Stimulated activated CD4-positive, alpha-beta T cell treated with anti-CD3 and anti-CD28 coated beads, Interleukin-15, amount 100 ng/mL, for 1 hour (primary cell): ENCODE data around the gene B3GNT4.
"Not testable (repeated sequence)": the region's sequence is repeated elsewhere in the genome, so short reads cannot be mapped to it uniquely, and the experiment has no call there.

Experiments used
- DNase-seq, 2 donors: peaks; one replicate each; pipeline ENCODE4 v3.0.0-alpha.2; 2020; ENCODE audit warnings: low read depth in 1 of 2, low spot score in 1 of 2

B3GNT4 gene

DNA sequence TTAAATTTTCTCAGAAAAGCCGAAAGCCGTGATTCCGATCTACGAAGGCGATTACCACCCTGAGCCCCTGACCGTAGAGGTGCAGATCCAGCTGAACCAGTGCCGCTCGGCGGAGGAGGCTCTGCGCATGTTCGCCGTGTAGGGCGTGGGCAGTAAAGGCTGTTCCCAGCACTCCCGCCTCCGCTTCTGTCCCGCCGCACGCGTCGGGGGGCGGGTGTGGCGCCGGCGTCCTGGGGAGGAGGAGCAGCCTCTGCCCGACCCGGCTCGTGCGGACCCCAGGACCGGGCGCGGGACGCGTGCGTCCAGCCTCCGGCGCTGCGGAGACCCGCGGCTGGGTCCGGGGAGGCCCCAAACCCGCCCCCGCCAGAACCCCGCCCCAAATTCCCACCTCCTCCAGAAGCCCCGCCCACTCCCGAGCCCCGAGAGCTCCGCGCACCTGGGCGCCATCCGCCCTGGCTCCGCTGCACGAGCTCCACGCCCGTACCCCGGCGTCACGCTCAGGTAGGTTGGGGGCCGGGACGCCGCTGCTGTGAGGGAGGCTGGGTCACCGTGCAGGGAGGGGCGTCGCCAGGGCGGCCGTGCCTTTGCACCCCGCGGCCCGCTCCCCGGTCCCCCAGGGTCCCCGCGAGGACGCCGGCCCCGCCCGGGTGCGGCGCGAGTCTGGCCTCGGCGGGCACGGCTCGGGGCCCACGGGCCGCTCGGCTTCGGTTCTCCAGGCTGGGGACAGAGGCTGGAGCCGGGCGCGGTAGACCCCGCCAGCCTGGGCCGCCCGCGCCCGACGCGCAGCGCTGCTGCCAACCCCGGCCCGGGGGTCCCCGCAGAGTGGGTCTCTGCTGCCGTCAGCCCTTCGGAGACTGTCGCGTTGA is at the start of gene B3GNT4:
TSS of gene B3GNT4 (plus strand) at position 409 of the 866 bp plus-strand sequence. CDS start 910 bp downstream, outside the sequence.
- DNase-seq, result peak; percentile 45 to 57

GRCh38 chr12:122155705-122156104 is 47.8 kb upstream of the B3GNT4 start:
- no peak for DNase-seq

DNA sequence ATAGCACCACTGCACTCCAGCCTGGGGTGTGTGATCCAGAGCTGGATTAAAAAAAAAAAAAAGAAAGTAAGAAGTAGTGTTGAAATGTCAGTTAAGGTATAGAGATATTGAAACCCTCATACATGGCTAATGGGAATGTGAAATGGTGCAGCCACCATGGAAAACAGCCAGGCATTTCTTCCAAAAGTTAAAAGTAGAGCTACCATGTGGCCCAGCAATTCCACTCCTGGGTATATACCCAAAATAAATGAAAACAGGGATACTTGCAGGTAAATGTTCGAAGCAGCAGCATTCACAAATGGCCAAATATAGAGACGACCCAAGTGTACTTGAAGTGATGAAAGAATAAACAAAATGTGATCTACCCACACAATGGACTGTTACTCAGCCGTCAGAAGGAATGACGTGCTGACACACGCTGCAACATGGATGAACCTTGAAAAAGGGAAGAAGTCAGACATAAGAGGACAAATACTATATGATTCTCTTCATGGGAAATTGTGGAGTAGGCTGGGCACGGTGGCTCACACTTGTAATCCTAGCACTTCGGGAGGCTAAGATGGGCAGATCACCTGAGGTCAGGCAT is 44.7 kb upstream of the B3GNT4 start:
- no peak for DNase-seq

DNA sequence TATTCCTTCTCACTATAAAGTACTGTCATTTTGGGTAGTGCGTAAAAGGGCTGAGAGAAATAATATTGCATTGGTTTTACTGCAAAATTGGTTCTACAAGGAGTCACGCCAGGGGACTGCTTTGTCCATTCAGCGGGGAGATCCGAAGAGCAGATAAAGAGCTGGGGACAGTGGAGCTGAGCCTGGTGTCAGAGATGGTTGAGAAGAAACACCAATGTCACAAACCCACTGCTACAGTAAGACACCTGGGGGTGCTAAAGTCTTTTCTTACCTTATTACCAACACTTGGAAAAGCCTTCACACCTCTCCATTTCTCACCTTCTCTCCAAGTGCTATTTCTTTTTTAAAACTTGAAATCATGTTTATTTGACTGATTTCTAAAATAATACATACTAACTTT is 43.6 kb upstream of the B3GNT4 start:
- DNase-seq, result no peak

GRCh38 chr12:122160761-122161160 is 42.7 kb upstream of the B3GNT4 start:
- DNase-seq, result no peak

DNA sequence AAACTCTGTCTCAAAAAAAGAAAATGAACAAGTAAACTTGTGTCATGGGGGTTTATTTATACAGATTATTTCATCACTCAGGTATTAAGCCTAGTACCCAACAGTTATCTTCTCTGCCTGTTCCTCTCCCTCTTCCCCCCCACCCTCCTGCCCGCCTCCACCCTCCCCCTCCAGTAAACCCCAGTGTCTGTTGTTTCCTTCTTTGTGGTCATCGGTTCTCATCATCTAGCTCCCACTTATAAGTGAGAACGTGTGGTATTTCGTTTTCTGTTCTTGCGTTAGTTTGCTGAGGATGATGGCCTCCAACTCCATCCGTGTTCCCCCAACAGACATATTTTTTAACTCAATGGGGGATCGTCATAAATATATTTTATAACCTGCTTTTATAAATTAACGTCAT is 41.8 kb upstream of the B3GNT4 start:
- DNase-seq, result no peak

GRCh38 chr12:122162976-122163375 is 40.5 kb upstream of the B3GNT4 start:
- no peak for DNase-seq

DNA sequence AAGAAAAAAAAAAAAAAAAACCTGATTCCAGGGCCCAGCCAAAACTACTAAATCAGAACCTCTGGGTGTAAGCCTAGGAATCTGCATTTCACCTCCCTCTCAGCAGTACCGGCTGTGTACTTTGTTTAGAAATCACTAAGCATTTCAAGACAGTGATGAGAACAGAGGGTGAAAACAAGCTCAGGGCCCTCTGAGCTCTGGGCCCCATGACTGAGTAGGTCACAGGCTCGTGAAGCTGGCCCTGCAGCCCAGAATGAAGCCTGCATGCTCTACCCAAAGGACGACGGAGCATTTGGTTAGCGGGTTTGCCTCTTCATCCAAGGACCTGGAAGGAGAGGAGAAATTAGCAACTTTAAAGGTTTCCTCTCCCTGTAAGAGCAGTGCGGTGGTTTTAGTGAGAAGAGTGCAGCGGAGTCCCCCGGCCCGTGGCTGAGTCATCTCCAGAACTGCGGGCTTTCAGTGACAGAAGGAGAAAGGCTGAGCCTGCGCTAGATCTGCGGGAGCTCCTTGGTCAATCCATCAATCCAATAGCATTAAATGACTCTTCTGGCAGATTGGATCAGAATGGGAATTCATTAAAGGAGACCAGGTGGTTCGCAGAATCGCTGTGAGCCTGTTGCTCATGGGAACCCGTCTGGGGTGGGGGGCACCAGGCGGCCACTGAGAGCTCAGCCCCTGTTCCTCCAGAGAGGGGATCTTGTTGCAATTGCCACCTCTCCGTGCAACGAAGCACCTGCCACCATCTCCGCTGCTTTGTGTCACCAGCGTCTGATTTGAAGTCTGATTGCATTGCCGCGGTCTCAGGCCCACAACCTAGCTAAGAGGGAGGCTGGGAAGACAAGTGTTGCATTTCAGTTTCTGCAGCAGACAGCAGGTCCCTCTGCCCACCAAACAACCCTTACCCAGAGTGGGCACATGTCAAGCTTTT is 36.8 kb upstream of the B3GNT4 start:
- DNase-seq, result no peak

GRCh38 chr12:122167356-122167925 is 36.1 kb upstream of the B3GNT4 start:
- no peak for DNase-seq

GRCh38 chr12:122168492-122168891 is 35.0 kb upstream of the B3GNT4 start:
- no peak for DNase-seq

DNA sequence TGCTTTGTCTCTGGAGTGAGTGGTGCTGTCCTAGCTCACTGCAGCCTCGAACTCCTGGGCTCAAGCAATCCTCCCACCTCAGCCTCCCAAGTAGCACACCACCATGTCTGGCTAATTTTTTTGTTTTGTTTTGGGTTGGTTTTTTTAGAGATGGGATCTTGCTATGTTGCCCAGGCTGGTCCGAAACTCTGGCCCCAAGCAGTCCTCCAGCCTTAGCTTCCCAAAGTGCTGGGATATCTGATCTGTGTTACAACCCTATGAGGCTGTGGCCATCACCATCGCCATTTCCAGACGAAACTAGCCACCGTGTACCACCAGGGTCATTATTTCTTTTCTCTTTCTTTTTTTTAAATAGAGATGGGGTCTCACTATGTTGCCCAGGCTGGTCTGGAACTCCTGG is 32.1 kb upstream of the B3GNT4 start:
- no peak for DNase-seq

DNA sequence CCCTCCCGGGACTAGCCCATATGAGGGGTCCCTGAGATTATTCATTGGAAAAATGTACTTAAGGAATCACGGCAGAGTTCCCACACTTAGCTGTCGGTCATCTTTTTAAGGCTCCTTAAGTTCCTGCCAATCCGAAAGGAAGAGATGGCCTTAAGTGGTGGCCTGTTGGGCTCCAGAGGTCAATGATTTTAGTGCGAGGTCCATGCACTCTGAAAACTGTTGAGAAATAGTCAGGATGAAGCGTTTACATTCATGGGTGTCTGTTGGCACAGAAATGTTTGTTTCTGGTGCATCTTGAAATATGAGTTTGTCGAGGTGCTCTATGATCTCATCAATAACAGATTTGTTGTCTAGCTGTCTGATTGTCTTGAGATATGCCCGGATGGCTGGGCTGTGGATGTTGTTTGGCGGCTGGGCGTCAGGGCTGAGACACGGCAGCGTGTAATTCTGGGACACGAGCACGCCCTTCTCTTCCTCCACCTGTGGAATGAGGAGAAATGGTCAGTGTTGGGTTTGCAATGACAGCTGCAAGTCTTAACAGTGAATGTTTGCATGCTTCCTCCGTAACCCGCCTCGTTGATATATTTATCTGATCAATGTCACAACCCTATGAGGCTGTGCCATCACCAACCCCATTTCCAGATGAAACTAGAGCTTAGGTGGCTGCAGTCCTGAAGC is 31.1 kb upstream of the B3GNT4 start:
- DNase-seq, result no peak

- no peak for DNase-seq
These were observed 29.2 kb upstream of the B3GNT4 start, which contains the start of gene IL31 for GRCh38 chr12:122174155-122174845. Gene IL31, minus strand, starts transcription at chr12:122174221. Its CDS starts 49 bp downstream, at chr12:122174172.

- not testable (repeated sequence) for DNase-seq
These were observed 27.0 kb upstream of the B3GNT4 start for GRCh38 chr12:122176473-122176872.

GRCh38 chr12:122182887-122183587 is 20.5 kb upstream of the B3GNT4 start, which contains the start of gene LRRC43:
Gene LRRC43, plus strand, starts transcription at chr12:122183123. Its CDS starts 22 bp downstream, at chr12:122183145.
- no peak for DNase-seq

GRCh38 chr12:122183588-122183940 is 19.9 kb upstream of the B3GNT4 start:
- DNase-seq, result no peak

DNA sequence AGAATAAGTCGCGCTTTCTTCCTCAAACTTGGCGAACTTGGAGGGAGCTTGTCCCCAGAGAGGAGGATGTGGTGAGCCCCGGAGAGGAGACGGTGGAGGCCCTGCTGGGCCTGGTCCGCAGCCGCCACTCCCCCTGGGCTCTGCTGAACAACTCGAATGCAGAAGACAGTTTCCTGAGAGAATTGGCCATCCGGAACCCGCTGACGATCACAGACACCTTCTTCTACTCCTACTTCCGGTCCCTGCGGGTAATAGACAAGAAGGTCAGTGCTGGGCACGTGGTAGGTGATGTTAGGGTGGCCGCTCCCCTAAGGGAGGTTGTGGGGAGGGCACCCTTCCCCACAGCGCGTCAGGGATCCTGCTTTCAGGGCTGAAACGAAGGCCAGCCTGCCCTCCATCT is 19.0 kb upstream of the B3GNT4 start:
- no peak for DNase-seq

GRCh38 chr12:122185079-122185478 is 18.4 kb upstream of the B3GNT4 start:
- no peak for DNase-seq

DNA sequence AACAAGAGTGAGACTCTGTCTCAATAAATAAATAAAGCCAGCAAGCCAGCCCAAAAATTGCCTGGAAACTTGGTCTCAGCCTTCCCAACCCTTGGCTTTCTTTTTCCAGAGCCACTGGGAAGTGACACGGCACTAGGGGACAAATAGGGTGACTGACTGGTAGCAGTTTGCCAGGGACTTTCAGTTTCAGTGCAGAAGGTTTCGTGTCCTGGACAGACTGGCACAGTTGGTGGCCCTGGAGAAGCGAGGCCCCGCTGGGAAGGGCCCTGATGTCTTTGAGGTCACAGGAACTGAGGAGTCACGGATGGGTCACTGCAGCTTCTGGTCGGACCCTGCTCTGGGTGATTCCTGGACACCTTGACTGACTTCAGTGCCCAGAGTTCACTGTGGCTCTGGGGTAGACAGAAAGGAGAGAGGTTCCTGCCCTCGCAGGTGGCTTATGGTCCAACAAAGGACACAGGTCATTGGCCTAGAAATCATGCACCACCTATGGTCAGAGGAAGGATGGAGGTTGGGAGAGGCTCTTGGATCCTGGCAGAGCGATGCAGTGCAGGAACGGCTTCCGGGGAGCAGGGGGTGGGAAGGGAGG is 17.9 kb upstream of the B3GNT4 start:
- no peak for DNase-seq
